Activated T-helper 2 cell treated with anti-CD3 and anti-CD28 coated beads, Interferon-gamma antibody, Interleukin-2, Interleukin-4, amounts not matched to agents 10 μg/mL and 5 μg/mL and 100 μg/mL, durations not matched to agents 14 hours and 24 hours and 36 hours (primary cell): Measurements from ENCODE around the gene GRAMD2B. TPM values are rescaled to one million over a fixed set of nuclear protein-coding genes. Genes with fewer than 3 reads are reported as not detected.

Experiments
- total RNA-seq: library from RNA; stranded (reverse); gene quantifications from 2 replicates; pipeline ENCODE4 v1.2.3, GENCODE V29; 2022

Gene GRAMD2B
- total RNA-seq, 1 donor from 2014 or later: 8.8 TPM

Other genes with a start within 250 kb of the GRAMD2B start
- gene ALDH7A1, start 171.8 kb downstream of the GRAMD2B start, total RNA-seq: 3.1 and 3.5 TPM in 2 replicates
- gene PHAX, start 177.5 kb downstream of the GRAMD2B start, total RNA-seq: 45.3 and 47.7 TPM in 2 replicates